IMR-90 (cell line): Measurements from ENCODE around the gene AMBRA1. TPM values are rescaled to one million over a fixed set of nuclear protein-coding genes. Genes with fewer than 3 reads are reported as not detected.

ENCODE experiments used
- ATAC-seq: fragments of 200-7000 bp; cut with Tn5 transposase; 2 replicates; pipeline ENCODE4 v1.9.1; 2020; ENCODE audit warnings: low read depth, mild to moderate bottlenecking, moderate library complexity
- BruUV-seq: library from RNA; stranded (reverse); fragments of 400-500 nt; replicated peaks from 2 replicates; lab custom pipeline; 2021; lab: Mats Ljungman, UMichigan
- CTCF ChIA-PET: fragments of 300-600 bp; formaldehyde crosslinking; extraction: SDS; loops from one replicate; lab custom pipeline; 2021; ENCODE audit warnings: antibody characterized with exemption; lab: Yijun Ruan, JAX
- POLR2A ChIA-PET: fragments of 300-600 bp; sonication (Branson Sonifier 250); formaldehyde crosslinking; loops from one replicate; lab custom pipeline; 2022; ENCODE audit warnings: antibody characterized with exemption; ENCODE audit not compliant: unreplicated experiment; lab: Charles Lee
- DNase-seq: peaks from one replicate; pipeline ENCODE4 v3.0.0; 2013
- H2AFZ ChIP-seq: replicated peaks from 2 replicates; pipeline ENCODE3; 2013; ENCODE audit warnings: low read length, mild to moderate bottlenecking; ENCODE audit not compliant: poor library complexity
- H2AK5ac ChIP-seq: 2 replicates; pipeline ENCODE4 v1.6.1; 2013; ENCODE audit warnings: low read depth, low read length, inconsistent platforms
- H2AK9ac ChIP-seq: replicated peaks from 2 replicates; pipeline ENCODE3; 2013; ENCODE audit warnings: mild to moderate bottlenecking, low read depth, low read length, moderate library complexity; ENCODE audit not compliant: poor library complexity
- H2BK120ac ChIP-seq: 2 replicates; pipeline ENCODE4 v1.6.1; 2013; ENCODE audit warnings: low read depth, low read length, inconsistent platforms
- H2BK15ac ChIP-seq: 3 replicates; pipeline ENCODE4 v1.6.1; 2013; ENCODE audit warnings: low read depth, low read length, inconsistent platforms
- H2BK20ac ChIP-seq: 2 replicates; pipeline ENCODE4 v1.6.1; 2013; ENCODE audit warnings: low read depth, mild to moderate bottlenecking, inconsistent platforms, low read length, moderate library complexity
- H2BK5ac ChIP-seq: 2 replicates; pipeline ENCODE4 v1.6.1; 2013; ENCODE audit warnings: mild to moderate bottlenecking, low read depth, low read length, inconsistent platforms; ENCODE audit not compliant: poor library complexity, severe bottlenecking
- H3K14ac ChIP-seq: replicated peaks from 2 replicates; pipeline ENCODE4 v1.6.1; 2013; ENCODE audit warnings: low read depth, low read length, inconsistent platforms
- H3K18ac ChIP-seq: 2 replicates; pipeline ENCODE4 v1.6.1; 2013; ENCODE audit warnings: low read depth, low read length, control low read depth
- H3K23ac ChIP-seq: 2 replicates; pipeline ENCODE4 v1.6.1; 2013; ENCODE audit warnings: low read depth, low read length, inconsistent platforms
- H3K27ac ChIP-seq: 2 replicates; pipeline ENCODE4 v1.5.1; 2013; ENCODE audit warnings: mild to moderate bottlenecking, control low read depth, low read length; ENCODE audit not compliant: insufficient read depth
- H3K27me3 ChIP-seq: 2 replicates; pipeline ENCODE4 v1.6.1; 2013; ENCODE audit warnings: low read length; ENCODE audit not compliant: control insufficient read depth, insufficient read depth
- H3K36me3 ChIP-seq: 2 replicates; pipeline ENCODE4 v1.6.1; 2013; ENCODE audit warnings: low read length, mixed read lengths; ENCODE audit not compliant: control insufficient read depth, insufficient read depth
- H3K4ac ChIP-seq: 2 replicates; pipeline ENCODE4 v1.6.1; 2013; ENCODE audit warnings: low read depth, low read length, inconsistent platforms
- H3K4me1 ChIP-seq: 2 replicates; pipeline ENCODE4 v1.6.1; 2013; ENCODE audit warnings: low read length, mixed read lengths; ENCODE audit not compliant: control insufficient read depth, insufficient read depth
- H3K4me2 ChIP-seq: 2 replicates; pipeline ENCODE4 v1.6.1; 2013; ENCODE audit warnings: low read depth, mild to moderate bottlenecking, control low read depth, low read length, moderate library complexity
- H3K4me3 ChIP-seq: 2 replicates; pipeline ENCODE4 v1.5.1; 2013; ENCODE audit warnings: low read depth, mild to moderate bottlenecking, control low read depth, low read length, moderate library complexity; ENCODE audit not compliant: insufficient read depth
- H3K56ac ChIP-seq: 2 replicates; pipeline ENCODE4 v1.6.1; 2013; ENCODE audit warnings: low read length, inconsistent platforms; ENCODE audit not compliant: insufficient read depth; ENCODE audit errors: extremely low read depth
- H3K79me1 ChIP-seq, 2 experiments: 2 replicates each; pipeline ENCODE4 v1.6.1; 2013; ENCODE audit warnings: low read length in 2 of 2, inconsistent platforms in 1 of 2, low read depth in 1 of 2
- H3K9ac ChIP-seq: 2 replicates; pipeline ENCODE4 v1.6.1; 2013; ENCODE audit warnings: low read depth, low read length, control low read depth
- H3K9me1 ChIP-seq: 2 replicates; pipeline ENCODE4 v1.6.1; 2013; ENCODE audit warnings: low read length, inconsistent platforms; ENCODE audit not compliant: insufficient read depth
- H3K9me3 ChIP-seq: 2 replicates; pipeline ENCODE4 v1.6.1; 2013; ENCODE audit warnings: low read length; ENCODE audit not compliant: control insufficient read depth, insufficient read depth
- H4K20me1 ChIP-seq: 2 replicates; pipeline ENCODE4 v1.6.1; 2013; ENCODE audit warnings: low read length, inconsistent platforms; ENCODE audit not compliant: insufficient read depth
- H4K5ac ChIP-seq: 2 replicates; pipeline ENCODE4 v1.6.1; 2013; ENCODE audit warnings: mild to moderate bottlenecking, low read depth, low read length, control low read depth
- H4K8ac ChIP-seq, 2 experiments: 2 replicates each; pipeline ENCODE4 v1.6.1; 2013; ENCODE audit warnings: low read depth in 2 of 2, low read length in 2 of 2, control low read depth in 1 of 2, inconsistent platforms in 1 of 2
- H4K91ac ChIP-seq: 2 replicates; pipeline ENCODE4 v1.6.1; 2013; ENCODE audit warnings: low read depth, low read length, inconsistent platforms; ENCODE audit not compliant: insufficient read depth
- BHLHE40 ChIP-seq: fragments of 150-350 bp; IDR thresholded peaks from 2 replicates; pipeline ENCODE4 v1.6.1; 2016; ENCODE audit warnings: mild to moderate bottlenecking, low read depth, low read length
- CEBPB ChIP-seq: IDR thresholded peaks from 2 replicates; pipeline ENCODE4 v1.6.1; 2012; ENCODE audit warnings: low read depth, low read length, improper control_type of control experiment
- ELK1 ChIP-seq: fragments of 150-350 bp; IDR thresholded peaks from 2 replicates; pipeline ENCODE4 v1.6.1; 2016; ENCODE audit warnings: low read depth, mild to moderate bottlenecking, low read length, moderate library complexity, borderline replicate concordance
- FOS ChIP-seq: fragments of 150-350 bp; IDR thresholded peaks from 2 replicates; pipeline ENCODE4 v1.6.1; 2016; ENCODE audit warnings: low read depth, low read length
- MAFK ChIP-seq: IDR thresholded peaks from 2 replicates; pipeline ENCODE4 v1.6.1; 2012; ENCODE audit warnings: low read depth, low read length, improper control_type of control experiment
- MXI1 ChIP-seq: IDR thresholded peaks from 2 replicates; pipeline ENCODE4 v1.6.1; 2012; ENCODE audit warnings: low read depth, mild to moderate bottlenecking, low read length, moderate library complexity, borderline replicate concordance
- NFE2L2 ChIP-seq: fragments of 150-350 bp; IDR thresholded peaks from 2 replicates; pipeline ENCODE4 v1.6.1; 2016; ENCODE audit warnings: low read depth, mild to moderate bottlenecking, low read length
- POLR2A ChIP-seq: IDR thresholded peaks from 2 replicates; pipeline ENCODE4 v1.6.1; 2012; ENCODE audit warnings: mild to moderate bottlenecking, low read depth, low read length
- RCOR1 ChIP-seq: IDR thresholded peaks from 2 replicates; pipeline ENCODE4 v1.6.1; 2012; ENCODE audit warnings: mild to moderate bottlenecking, low read length, improper control_type of control experiment; ENCODE audit not compliant: insufficient replicate concordance
- RFX5 ChIP-seq: IDR thresholded peaks from 2 replicates; pipeline ENCODE4 v1.8.0; 2012; ENCODE audit warnings: low read depth, mild to moderate bottlenecking, low read length, moderate library complexity
- WGBS, 2 experiments: methylation state at CpG; one replicate each; pipeline versions ENCODE4 v1.1.5 to v1.1.7; 2013; ENCODE audit warnings: missing lambda C conversion rate in 2 of 2; ENCODE audit not compliant: insufficient read length in 1 of 2; ENCODE audit errors: extremely low coverage in 2 of 2; 5-methylcytosine and 5-hydroxymethylcytosine counted together
- dilution Hi-C: fragments of 300-500 bp; cut with HindIII; formaldehyde crosslinking; loops from one replicate; pipeline ENCODE4 v1.14.3; 2018; ENCODE audit warnings: low sequenced_read_pairs; ENCODE audit not compliant: unreplicated experiment
- in situ Hi-C: fragments of 300-500 bp; cut with MboI; formaldehyde crosslinking; loops from 3 replicates; pipeline ENCODE4 v1.14.3; 2019; ENCODE audit warnings: low sequenced_read_pairs, inconsistent platforms, mixed read lengths
- intact Hi-C: fragments of 100-400 bp; cut with micrococcal nuclease; formaldehyde crosslinking; loops from 2 replicates; pipeline ENCODE4 v1.10.0; 2022
- polyA plus RNA-seq, 3 experiments: library from polyadenylated mRNA; depleted of rRNA; stranded (reverse); fragments of >200 nt; gene quantifications; 2 replicates each; pipeline ENCODE4 v1.2.3, GENCODE V29; 2012; ENCODE audit warnings: low replicate concordance in 1 of 3
- total RNA-seq: library from RNA; depleted of rRNA; stranded (reverse); fragments of >200 nt; gene quantifications from 2 replicates; pipeline ENCODE4 v1.2.3, GENCODE V29; 2012

AMBRA1 gene
- total and polyA plus RNA-seq, 2 of the 4 experiments (the other 2 are of a cell fraction), result 9.4 to 18.3 TPM

DNA sequence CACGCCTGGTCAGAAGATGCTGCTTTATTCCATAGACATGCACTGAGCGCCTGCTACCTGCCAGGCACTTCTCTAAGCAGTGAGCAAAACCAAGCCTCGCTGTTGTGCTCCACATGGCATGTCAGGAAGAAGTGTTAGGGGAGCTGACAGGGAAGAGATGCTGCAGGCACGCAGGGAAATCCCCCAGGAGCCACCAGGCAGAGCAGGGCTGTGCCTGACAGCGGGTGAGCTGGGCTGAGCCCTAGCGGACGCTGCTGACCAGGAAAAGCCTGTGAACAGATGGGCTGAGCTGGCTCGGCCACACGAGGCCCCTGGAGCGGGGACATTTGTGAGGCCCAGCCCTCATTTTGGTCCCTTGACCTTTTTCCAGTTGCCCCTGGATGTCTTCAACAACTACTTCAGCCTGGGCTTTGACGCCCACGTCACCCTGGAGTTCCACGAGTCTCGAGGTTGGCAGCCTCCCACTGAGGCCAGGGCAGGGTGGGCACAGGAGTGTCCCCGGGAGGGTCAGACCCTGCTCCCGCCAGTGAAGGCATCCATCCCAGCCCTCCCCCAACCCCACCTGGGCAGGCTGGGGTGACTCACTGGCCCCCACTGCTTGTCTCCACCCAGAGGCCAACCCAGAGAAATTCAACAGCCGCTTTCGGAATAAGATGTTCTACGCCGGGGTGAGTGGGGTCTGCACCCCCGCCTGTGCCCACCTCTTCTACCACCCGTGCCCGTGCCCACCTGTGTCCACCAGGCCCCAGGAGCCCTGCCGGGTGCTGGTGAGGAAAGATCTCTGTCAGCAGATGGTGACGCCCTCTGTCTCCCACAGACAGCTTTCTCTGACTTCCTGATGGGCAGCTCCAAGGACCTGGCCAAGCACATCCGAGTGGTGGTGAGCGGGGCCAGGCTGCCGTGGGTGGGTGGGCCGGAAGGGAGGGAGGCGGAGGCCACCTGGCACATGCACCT lies 219.8 kb downstream of the AMBRA1 start:
- H2BK20ac ChIP-seq, result no peak overlapping the region
- BruUV-seq, result no TSS peak
- H3K4me2 ChIP-seq, result no peak overlapping the region
- no peak overlapping the region for H2BK120ac ChIP-seq
- H3K4me3 ChIP-seq, result no peak overlapping the region
- H3K9me1 ChIP-seq, result 0 out of 2 replicates have a peak, but pooled peaks cover 3% of the 10 kb centered on the region
- no peak overlapping the region for H2AK5ac ChIP-seq
- no peak overlapping the region for H3K18ac ChIP-seq
- ChIA-PET POLR2A (interaction anchor here (0.7 kb wide), 1 partner anchor 11 kb away, joined by 9 read pairs; no protein-coding TSS in a partner anchor), CTCF (no interaction called here)
- dilution Hi-C loops (no loop called here), intact Hi-C loops (no loop called here), in situ Hi-C loops (no loop called here)
- H3K79me1 ChIP-seq, result peaks cover 0 to 14% of the 10 kb centered on the region in 2 experiments; a peak in 2 of 4 replicates
- no peak overlapping the region for H2BK15ac ChIP-seq
- no peaks in the 10 kb centered on the region for H3K9me3 ChIP-seq
- H4K5ac ChIP-seq, result no peak overlapping the region
- no peak overlapping the region for H3K14ac ChIP-seq
- H3K4me1 ChIP-seq, result peaks cover 3% of the 10 kb centered on the region; the same call in 1 of the 2 replicates
- H4K20me1 ChIP-seq, result no peaks in the 10 kb centered on the region
- H3K4ac ChIP-seq, result no peak overlapping the region
- H3K36me3 ChIP-seq, result peaks cover 39% of the 10 kb centered on the region
- no peak for TF ChIP-seq RFX5
- no peak for TF ChIP-seq MAFK
- no peak for TF ChIP-seq RCOR1
- TF ChIP-seq CEBPB, result no peak
- no peak for TF ChIP-seq BHLHE40
- TF ChIP-seq POLR2A, result no peak
- TF ChIP-seq FOS, result no peak
- TF ChIP-seq ELK1, result no peak
- TF ChIP-seq NFE2L2, result no peak
- no peak for TF ChIP-seq MXI1
- no peak overlapping the region for H3K27ac ChIP-seq
- ATAC-seq, result no peak
- H2BK5ac ChIP-seq, result no peak overlapping the region
- H3K27me3 ChIP-seq, result no peaks in the 10 kb centered on the region
- no peak overlapping the region for H4K91ac ChIP-seq
- no peak for DNase-seq
- H2AFZ ChIP-seq, result no peak overlapping the region
- H2AK9ac ChIP-seq, result no peak overlapping the region
- no peak overlapping the region for H3K56ac ChIP-seq
- no peak overlapping the region for H3K9ac ChIP-seq
- no peak overlapping the region for H4K8ac ChIP-seq
- WGBS, 2 experiments, result 83% methylated on average over 11 of the region's 30 CpGs; no CpG with 5 or more reads in 1 of the 2 experiments
- H3K23ac ChIP-seq, result no peak overlapping the region
